ENCODE measurements around the gene CCSAP. TPM values are rescaled to one million over a fixed set of nuclear protein-coding genes. Genes with fewer than 3 reads are reported as not detected.
"Not testable (repeated sequence)": the region's sequence is repeated elsewhere in the genome, so short reads cannot be mapped to it uniquely, and the experiment has no call there.

The CCSAP gene
- total and polyA plus RNA-seq, 9 donors = 3.3 to 9.2 (median 6.4) TPM

DNA sequence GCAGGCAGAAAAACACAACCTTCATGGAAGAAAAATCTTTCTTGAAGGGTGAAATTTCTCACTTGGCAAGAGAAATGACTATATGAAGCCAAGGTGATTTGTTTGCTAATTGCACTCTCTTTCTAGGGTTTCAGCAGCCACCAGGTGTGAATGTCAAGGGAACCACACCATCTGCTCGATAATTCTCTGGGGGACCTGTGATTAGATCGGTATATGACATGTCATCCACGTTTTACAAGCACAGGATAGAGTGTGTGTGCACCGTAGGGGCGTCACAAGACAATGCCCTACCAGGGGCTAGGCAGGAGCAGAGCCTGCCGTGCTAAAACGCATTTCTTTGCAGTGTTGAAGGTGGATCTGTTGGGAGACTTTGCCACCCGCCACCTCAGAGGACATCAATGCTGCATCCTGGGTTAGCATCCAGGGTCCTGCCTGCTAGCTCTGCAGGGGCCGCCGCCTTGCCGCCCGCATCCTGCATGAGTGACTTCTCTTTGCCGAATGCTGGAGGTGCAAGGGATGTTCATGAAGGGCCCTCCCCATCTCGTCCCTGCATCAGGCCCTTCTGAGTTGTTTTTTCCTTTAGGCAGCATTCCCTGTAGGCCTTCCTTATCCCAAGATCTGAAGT lies 37.8 kb upstream of the CCSAP start:
- no peaks in the 10 kb centered on the region for H3K27me3 ChIP-seq
- H3K4me3 ChIP-seq = no peak overlapping the region
- DNase-seq = no peak
- no peaks in the 10 kb centered on the region for H3K4me1 ChIP-seq (ENCODE audit: insufficient read depth)
- H3K36me3 ChIP-seq = no peaks in the 10 kb centered on the region
- no peaks in the 10 kb centered on the region for H3K9me3 ChIP-seq
- no peak for TF ChIP-seq POLR2A (IDR thresholded peaks at IDR 0.05)
- no peak for TF ChIP-seq EP300 (IDR thresholded peaks at IDR 0.05)
- TF ChIP-seq, protein P1, sequence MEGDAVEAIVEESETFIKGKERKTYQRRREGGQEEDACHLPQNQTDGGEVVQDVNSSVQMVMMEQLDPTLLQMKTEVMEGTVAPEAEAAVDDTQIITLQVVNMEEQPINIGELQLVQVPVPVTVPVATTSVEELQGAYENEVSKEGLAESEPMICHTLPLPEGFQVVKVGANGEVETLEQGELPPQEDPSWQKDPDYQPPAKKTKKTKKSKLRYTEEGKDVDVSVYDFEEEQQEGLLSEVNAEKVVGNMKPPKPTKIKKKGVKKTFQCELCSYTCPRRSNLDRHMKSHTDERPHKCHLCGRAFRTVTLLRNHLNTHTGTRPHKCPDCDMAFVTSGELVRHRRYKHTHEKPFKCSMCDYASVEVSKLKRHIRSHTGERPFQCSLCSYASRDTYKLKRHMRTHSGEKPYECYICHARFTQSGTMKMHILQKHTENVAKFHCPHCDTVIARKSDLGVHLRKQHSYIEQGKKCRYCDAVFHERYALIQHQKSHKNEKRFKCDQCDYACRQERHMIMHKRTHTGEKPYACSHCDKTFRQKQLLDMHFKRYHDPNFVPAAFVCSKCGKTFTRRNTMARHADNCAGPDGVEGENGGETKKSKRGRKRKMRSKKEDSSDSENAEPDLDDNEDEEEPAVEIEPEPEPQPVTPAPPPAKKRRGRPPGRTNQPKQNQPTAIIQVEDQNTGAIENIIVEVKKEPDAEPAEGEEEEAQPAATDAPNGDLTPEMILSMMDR (IDR thresholded peaks at IDR 0.05) = no peak
- WGBS, 3 donors = 68 to 74% (median 70%) methylated on average over 14 of the region's 14 CpGs
- intact Hi-C loops (cut with DNase I) = no loop called here
- H3K27ac ChIP-seq = no peak overlapping the region

DNA sequence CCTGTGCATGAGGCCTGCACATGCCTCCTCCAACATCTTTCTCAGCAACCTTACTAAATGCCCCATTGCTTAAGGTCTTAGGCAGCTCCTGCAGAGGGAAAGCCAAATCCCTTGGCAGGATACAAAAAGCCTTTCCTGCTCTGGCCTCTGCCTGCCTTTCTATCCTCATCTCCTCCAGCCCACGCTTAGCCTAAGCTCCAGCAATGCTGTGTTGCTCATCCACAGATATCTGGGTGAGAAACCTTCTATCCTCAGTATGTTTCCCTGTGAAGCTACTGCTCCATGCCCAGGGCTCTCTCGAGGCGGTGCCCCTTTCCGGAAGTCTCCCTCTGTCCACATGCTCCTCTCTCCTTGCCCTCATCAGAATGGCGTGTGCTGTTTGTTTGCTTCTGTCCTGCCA lies 37.0 kb upstream of the CCSAP start:
- WGBS, 3 donors = 46 to 55% (median 51%) methylated on average over 5 of the region's 5 CpGs
- no peak for DNase-seq
- Histone ChIP-seq H3K9me3 (no peaks in the 10 kb centered on the region), H3K36me3 (no peaks in the 10 kb centered on the region), H3K27ac (no peak overlapping the region), H3K4me1 (ENCODE audit: insufficient read depth) (no peaks in the 10 kb centered on the region), H3K4me3 (no peak overlapping the region), H3K27me3 (no peaks in the 10 kb centered on the region)
- intact Hi-C loops (cut with DNase I) = no loop called here
- TF ChIP-seq POLR2A (IDR thresholded peaks at IDR 0.05) = no peak
- TF ChIP-seq, protein P1 (IDR thresholded peaks at IDR 0.05) = no peak
- no peak for TF ChIP-seq EP300 (IDR thresholded peaks at IDR 0.05)

DNA sequence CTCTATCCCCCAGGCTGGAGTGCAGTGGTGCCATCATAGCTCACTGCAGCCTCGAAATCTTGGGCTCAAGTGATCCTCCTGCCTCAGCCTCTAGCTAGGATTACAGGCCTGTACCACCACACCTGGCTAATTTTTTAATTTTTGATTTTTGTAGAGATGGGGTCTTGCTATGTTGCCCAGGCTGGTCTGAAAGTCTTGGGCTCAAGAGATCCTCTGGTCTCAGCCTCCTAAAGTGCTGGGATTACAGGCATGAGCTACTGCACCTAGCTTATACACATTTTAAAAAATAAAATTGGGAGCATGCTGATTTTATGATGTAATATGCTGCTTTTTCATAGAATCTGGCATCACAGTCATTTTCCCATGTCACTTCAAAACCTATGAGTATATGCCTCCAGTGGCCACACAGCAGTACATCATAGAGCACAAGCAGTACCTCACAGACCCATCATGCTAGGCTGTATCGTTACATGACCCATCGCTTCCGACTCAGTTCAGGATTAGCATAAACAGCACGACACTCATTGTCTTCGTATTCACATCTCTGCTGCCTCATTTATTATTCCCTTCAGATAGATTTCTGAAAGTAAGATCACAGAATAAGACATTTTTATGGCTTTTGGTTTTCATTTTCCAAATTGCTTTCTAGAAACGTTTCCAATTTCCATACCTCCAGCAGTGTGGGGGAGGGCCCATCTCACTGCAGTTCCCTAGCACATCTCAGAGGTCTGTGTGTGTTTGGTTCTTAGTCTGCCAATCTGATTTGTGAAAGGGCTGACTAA lies 35.9 kb upstream of the CCSAP start:
- 46 to 52% (median 50%) methylated on average over 7 of the region's 7 CpGs for WGBS, 3 donors
- Histone ChIP-seq H3K27me3 (no peaks in the 10 kb centered on the region), H3K4me1 (ENCODE audit: insufficient read depth) (no peaks in the 10 kb centered on the region), H3K4me3 (no peak overlapping the region), H3K36me3 (no peaks in the 10 kb centered on the region), H3K9me3 (no peaks in the 10 kb centered on the region), H3K27ac (no peak overlapping the region)
- intact Hi-C loops (cut with DNase I) = no loop called here
- no peak for TF ChIP-seq POLR2A (IDR thresholded peaks at IDR 0.05)
- TF ChIP-seq EP300 (IDR thresholded peaks at IDR 0.05) = no peak
- TF ChIP-seq, protein P1 (IDR thresholded peaks at IDR 0.05) = no peak
- DNase-seq = no peak

DNA sequence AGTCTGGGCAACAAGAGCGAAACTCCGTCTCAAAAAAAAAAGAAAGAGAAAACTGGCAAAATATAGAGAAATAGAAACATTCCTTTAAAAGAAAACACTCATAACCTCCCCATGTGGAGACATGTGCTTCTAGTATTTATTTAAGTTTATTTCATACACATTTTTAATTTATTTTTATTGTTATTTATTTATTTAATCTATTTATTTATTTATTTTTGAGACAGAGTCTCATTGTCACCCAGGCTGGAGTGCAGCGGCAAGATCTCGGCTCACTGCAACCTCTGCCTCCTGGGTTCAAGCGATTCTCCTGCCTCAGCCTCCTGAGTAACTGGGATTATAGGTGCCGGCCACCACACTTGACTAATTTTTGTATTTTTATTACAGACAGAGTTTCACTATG lies 35.2 kb upstream of the CCSAP start:
- intact Hi-C loops (cut with DNase I); H3K27me3 ChIP-seq; DNase-seq; H3K4me1 ChIP-seq (ENCODE audit: insufficient read depth); H3K27ac ChIP-seq; H3K4me3 ChIP-seq; H3K9me3 ChIP-seq; H3K36me3 ChIP-seq: not testable (repeated sequence)
- WGBS, 3 donors = 88 to 95% (median 92%) methylated on average over 6 of the region's 6 CpGs

DNA sequence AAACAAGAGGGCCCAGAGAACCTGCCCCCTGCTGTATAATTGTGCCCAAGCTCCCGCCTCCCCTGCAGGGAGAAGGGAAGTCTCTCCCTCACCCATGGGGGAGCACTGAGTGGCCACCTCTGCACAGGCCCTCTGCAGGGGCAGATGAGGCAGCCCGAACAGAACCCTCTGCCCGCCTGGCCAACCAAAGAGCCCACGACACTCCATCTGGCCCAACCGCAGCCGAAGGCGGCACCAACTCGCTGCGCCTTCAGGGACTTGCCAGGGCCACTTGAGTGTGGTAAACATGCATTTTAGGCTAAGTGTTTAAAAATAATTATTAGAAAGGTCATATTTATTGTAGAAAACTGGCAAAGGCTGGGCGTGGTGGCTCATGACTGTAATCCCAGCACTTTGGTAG lies 34.6 kb upstream of the CCSAP start:
- intact Hi-C loops (cut with DNase I) = no loop called here
- no peak for TF ChIP-seq EP300 (IDR thresholded peaks at IDR 0.05)
- no peak for TF ChIP-seq POLR2A (IDR thresholded peaks at IDR 0.05)
- TF ChIP-seq, protein P1 (IDR thresholded peaks at IDR 0.05) = no peak
- 88 to 93% (median 88%) methylated on average over 10 of the region's 10 CpGs for whole genome bisulfite sequencing, 3 donors
- Histone ChIP-seq H3K4me3 (no peak overlapping the region), H3K9me3 (no peaks in the 10 kb centered on the region), H3K4me1 (ENCODE audit: insufficient read depth) (no peaks in the 10 kb centered on the region), H3K36me3 (no peaks in the 10 kb centered on the region), H3K27ac (no peak overlapping the region), H3K27me3 (no peaks in the 10 kb centered on the region)
- no peak for DNase-seq
